Gastrocnemius medialis (tissue), 4 donors: Measurements from ENCODE around the gene LRRC53.

Experiments used
- POLR2A ChIP-seq, 2 donors: fragments of 450-650 bp; IDR thresholded peaks; one replicate each; pipeline ENCODE4 v1.6.1; 2017; ENCODE audit warnings: antibody characterized with exemption in 2 of 2, mild to moderate bottlenecking in 2 of 2, moderate library complexity in 2 of 2
- TF ChIP-seq, protein P1 (sequence below), 5 experiments: fragments of 450-650 bp in 3 of 5; fragments of 200-600 bp in 2 of 5; sonication (generic) in 2 of 5; IDR thresholded peaks in 4 of 5; conservative IDR thresholded peaks in 1 of 5; 1 replicate in 4 of 5; 2 replicates in 1 of 5; pipeline ENCODE4 v1.5.1; 2016 to 2019; ENCODE audit warnings: antibody characterized with exemption in 5 of 5, mild to moderate bottlenecking in 3 of 5, moderate library complexity in 3 of 5

DNA sequence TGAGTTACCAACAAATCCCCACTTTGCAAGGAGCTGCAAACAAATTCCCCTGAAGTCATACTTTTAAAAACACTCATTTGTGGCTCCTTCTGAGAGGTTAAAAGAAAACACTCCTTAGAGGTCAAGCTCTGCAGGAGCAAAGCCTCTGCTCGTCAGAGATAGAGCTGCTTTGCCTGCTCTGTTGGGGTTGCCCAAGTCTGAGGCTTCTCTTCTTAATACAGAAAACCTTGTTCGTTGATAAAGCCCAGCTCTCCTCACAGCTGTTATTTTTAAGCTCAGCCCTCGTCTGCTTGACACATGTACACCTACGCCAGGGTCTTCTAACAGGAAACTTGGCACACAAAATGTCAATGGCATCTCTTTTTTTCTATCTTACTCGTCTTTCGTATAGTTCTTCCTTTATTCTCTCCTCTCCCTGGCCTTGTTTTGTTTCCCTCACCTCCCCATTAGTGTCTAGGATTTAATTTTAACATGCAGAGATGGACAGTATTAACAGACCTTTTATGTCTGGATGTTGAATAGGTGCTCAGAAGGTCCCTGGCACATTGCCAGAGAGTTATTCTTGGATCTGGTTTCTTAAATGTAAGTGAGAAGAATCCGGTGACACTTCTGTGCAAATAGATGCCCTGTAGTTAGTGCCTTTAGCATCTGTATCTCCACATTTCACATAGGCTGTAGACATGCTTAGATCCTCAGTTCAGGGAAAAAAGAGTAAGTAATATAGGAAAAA lies 86.0 kb downstream of the LRRC53 start:
- TF ChIP-seq POLR2A (IDR thresholded peaks at IDR 0.05), result no peak
- TF ChIP-seq, protein P1, sequence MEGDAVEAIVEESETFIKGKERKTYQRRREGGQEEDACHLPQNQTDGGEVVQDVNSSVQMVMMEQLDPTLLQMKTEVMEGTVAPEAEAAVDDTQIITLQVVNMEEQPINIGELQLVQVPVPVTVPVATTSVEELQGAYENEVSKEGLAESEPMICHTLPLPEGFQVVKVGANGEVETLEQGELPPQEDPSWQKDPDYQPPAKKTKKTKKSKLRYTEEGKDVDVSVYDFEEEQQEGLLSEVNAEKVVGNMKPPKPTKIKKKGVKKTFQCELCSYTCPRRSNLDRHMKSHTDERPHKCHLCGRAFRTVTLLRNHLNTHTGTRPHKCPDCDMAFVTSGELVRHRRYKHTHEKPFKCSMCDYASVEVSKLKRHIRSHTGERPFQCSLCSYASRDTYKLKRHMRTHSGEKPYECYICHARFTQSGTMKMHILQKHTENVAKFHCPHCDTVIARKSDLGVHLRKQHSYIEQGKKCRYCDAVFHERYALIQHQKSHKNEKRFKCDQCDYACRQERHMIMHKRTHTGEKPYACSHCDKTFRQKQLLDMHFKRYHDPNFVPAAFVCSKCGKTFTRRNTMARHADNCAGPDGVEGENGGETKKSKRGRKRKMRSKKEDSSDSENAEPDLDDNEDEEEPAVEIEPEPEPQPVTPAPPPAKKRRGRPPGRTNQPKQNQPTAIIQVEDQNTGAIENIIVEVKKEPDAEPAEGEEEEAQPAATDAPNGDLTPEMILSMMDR (IDR thresholded peaks at IDR 0.05 in 4 of 5, conservative IDR thresholded peaks at IDR 0.05 in 1 of 5), result no peak
